Brain pericyte (primary cell): Measurements from ENCODE around the gene ACBD3.

Experiments used
- DNase-seq: peaks from one replicate; pipeline ENCODE4 v3.0.0-alpha.2; 2012; ENCODE audit warnings: low read depth, low spot score

Gene ACBD3

GRCh38 chr1:226201029-226201593 lies 14.6 kb upstream of the ACBD3 start:
- DNase-seq: no peak

- no peak for DNase-seq
Measured at GRCh38 chr1:226199971-226200370, 13.4 kb upstream of the ACBD3 start.

DNA sequence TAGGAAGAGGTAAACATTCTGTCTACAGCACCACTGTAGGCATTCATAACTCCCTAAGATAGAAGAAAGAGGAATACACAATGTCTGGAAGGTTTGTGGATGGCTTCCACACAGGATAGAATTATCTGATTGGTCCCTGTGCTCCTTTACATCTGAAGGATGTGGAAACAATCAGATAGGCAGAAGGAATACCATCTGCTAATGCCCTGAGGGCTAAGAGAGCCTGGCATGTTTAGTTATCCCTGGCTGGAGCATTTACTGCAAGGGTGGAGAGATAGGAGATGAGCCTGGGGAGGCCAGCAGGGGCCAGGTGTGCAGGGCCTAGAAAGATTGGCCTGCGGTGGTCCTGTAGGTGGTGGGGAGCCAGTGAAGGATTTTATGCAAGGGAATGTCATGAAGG lies 8.6 kb upstream of the ACBD3 start:
- no peak for DNase-seq

DNA sequence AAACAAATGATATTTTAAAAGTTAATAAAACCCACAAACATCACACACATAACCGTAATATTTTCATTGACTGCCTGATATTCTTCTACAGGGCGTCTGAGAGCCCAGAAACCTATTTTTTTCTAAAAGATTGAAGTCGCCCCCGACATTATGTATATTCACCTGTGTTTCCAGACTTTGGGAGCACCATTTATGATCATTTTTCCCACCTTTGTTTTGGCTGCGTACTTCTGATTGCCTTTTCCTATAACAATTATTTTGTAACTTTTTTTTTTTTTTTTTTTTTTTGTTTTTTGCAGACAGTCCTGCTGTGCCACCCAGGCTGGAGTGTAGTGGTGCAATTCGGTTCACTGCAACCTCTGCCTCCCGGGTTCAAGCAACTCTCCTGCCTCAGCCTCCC lies 839 bp upstream of the ACBD3 start:
- no peak for DNase-seq

- DNase-seq: no peak
Measured at GRCh38 chr1:226187019-226187322, 430 bp upstream of the ACBD3 start.

DNA sequence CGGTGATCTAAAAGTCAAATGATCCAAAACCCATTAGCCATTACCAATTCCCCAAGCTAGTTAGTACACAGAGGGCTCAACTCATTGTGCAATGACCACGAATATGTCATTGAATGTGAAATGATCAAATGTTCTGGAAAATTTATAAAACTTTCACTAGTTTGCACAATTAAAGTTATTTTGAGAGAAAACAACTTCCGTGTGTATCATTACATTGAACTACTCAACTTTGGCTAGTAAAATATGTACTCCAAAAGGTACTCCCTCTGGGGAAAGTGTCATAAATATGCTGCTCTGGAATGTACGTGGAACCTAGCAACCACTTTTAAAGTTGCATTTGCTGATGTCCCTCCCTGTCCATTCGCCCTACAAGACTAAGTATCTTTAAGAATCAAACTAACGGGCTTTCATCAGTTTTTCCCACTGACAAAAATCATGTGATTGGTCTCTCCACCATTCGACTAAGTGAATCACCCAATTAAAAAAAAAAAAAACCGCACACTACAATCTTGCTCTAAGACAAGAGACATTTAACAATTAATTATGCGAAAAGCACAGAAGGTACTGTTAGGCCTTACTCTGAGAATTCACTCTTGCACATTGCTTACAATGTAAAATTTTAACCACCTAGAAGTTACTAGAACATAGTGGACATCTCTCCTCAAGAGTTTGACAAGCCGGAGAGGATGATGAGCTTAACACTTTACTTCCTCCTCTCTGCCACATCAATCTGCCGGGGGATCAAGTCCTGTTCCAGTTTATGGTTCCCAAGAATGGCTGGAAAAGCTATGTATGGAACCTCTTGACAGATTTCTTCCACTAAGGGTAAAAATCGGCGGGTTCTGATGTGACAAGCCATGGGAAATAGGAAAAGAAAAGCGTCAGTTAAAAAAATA lies 1.2 kb downstream of the ACBD3 start:
- no peak for DNase-seq

DNA sequence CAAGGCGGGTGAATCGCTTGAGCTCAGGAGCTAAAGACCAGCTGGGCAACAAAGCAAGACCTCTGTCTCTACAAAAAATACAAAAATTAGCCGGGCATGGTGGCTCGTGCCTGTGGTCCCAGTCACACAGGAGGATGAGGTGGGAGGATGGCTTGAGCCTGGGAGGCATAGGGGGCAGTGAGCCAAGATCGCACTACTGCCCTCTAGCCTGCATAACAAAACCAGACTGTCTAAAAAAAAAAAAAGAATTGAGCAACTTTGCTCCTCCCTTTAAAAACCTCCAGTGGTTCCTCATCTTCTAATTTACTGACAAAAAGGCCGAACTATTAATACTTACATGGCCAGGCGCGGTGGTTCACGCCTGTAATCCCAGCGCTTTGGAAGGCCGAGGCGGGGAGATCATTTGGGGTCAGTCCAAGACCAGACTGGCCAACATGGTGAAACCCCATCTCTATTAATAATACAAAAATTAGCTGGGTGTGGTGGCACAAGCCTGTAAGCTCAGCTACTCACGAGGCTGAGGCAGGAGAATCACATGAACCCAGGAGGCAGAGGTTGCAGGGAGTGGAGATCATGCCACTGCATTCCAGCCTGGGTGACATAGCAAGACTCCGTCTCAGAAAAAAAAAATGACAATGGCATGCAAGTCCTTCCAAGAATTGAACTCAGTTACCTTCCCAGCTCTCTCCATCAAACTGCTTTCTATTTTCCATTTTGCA lies 4.4 kb downstream of the ACBD3 start:
- no peak for DNase-seq

- DNase-seq: no peak
Measured at GRCh38 chr1:226176870-226177269, 9.7 kb downstream of the ACBD3 start.

DNA sequence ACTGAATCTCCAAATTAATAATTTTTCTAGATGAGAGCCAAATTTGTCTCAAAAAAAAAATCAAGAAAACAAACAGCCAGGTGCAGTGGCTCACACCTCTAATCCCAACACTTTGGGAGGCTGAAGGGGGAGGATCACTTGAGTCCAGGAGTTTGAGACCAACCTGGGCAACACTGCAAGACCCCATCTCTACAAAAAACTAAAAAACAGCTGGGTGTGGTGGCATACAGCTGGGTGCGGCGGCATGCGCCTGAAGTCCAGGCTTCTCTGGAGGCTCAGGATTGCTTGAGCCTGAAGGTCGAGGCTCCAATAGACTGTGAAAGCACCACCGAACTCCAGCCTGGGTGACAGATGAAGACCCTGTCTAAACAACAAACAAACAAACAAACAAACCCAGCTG lies 14.0 kb downstream of the ACBD3 start:
- DNase-seq: no peak

- DNase-seq: no peak
Measured at GRCh38 chr1:226166341-226166740, 20.2 kb downstream of the ACBD3 start.

- no peak for DNase-seq
Measured at GRCh38 chr1:226164154-226164553, 22.4 kb downstream of the ACBD3 start.

- DNase-seq: no peak
Measured at GRCh38 chr1:226162898-226163297, 23.6 kb downstream of the ACBD3 start.

GRCh38 chr1:226158983-226159382 lies 27.6 kb downstream of the ACBD3 start:
- no peak for DNase-seq

DNA sequence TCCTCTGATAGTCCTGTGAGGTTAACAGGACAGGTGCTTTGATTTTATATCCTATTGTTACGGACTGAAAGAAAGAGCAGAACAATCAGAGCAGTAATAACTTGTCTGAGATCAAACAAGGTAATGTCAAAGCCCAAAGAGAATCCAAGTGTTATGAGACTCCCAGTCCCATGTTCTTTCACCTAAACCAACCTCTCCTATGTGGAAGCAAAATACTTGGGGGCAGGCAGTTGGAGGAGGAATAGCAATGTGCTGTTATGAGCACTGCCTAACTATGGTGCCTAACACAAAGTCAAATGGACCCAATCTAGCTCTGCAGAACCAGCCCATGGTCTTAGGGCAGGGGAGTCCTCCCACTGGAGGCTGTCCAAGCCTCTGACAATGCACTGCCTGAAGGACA lies 28.1 kb downstream of the ACBD3 start:
- no peak for DNase-seq

DNA sequence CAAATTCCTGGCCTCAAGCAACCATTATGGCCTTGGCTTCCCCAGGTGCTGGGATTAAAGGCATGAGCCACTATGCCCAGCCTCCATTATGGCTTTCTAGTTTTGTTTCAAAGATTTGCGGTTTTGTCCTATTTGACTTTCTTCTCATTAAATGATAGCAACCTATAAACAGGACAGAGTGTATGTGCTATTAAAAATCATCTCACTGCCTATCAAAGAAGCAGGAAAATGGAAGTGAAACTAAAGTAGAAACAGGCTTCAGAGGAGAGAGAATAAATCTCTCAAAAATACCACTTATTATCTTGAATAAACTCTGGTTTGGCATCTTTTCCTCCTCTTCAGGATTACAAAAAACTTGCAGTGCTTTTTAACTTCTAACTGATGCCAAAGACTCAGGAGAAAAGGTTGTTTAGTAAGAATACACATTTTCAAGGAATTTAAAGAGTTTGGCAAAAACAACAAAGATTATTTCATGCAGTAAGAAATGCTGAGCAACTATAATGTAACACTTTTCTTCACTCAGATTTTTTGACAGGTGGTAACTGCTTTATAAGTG lies 28.7 kb downstream of the ACBD3 start:
- DNase-seq: no peak

- DNase-seq: no peak
Measured at GRCh38 chr1:226154593-226154992, 31.9 kb downstream of the ACBD3 start.

- DNase-seq: no peak
Measured at GRCh38 chr1:226149806-226150205, 36.7 kb downstream of the ACBD3 start.

DNA sequence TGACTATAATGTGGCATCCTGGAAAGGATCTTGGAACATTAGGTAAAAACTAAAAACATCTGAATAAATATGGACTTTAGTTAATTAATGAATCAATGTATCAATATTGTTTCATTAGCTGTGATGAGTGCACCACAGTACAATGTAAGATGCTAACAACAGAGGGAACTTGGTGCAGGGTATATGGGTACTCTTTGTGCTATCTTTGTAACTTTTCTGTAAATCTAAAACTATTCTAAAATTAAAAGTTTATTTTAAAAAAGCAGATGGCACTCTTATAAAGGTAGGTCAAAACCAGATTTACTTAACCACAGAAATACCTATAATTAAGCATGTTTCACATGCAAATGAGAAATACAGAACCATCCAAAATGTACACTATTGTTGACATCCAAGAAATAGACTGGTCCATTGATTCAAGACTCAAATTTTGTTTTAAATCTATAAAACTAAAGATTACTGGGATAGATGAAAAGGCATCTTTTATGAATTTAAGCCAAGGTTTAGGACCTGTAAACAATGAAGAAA lies 38.4 kb downstream of the ACBD3 start:
- DNase-seq: no peak

- DNase-seq: no peak
Measured at GRCh38 chr1:226144045-226144444, 42.5 kb downstream of the ACBD3 start.

GRCh38 chr1:226135709-226136108 lies 50.8 kb downstream of the ACBD3 start:
- no peak for DNase-seq

DNA sequence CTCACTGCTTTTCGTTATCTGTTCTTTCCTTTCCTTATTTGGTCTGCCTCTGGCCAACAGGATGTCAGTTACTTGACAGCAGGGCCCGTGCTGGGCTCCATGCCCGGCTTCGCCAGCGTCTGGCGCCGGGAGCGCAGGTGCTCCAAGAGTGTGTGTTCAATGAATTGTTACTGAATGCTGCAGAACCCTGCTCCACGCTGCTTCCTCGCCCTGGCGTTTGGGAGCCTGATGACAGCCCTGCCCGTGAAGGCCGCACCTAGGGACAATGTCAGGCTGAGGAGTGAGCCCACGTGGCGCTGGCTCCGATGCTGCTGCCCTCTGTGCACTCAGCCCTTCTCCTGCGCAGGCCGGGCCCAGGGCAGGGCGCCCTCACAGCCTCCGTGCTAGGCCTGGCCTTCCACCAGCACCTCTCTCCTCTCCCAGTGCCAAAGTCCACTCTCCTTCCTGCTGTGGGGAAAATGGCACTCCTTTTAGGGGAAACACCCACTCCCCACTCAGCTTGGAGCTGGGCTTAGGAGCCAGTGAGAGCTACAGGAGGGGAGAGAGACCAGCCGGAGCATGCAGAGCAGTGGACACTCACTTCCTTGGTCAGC lies 51.4 kb downstream of the ACBD3 start:
- DNase-seq: no peak
